ENCODE results near the gene AOPEP.

- TF ChIP-seq CTCF (conservative IDR thresholded peaks at IDR 0.05; ENCODE audit: low read length): no peak
- no peak for TF ChIP-seq EZH2phosphoT487 (IDR thresholded peaks at IDR 0.05; ENCODE audit: borderline replicate concordance)
These were observed 43.8 kb downstream of the AOPEP start for GRCh38 chr9:94770334-94770733.
